GF-D8 (cell line): ENCODE data around the gene PTPN11.

Experiments used
- DNase-seq: peaks from one replicate; lab custom pipeline; 2025; lab: John Stamatoyannopoulos, UW

The PTPN11 gene

DNA sequence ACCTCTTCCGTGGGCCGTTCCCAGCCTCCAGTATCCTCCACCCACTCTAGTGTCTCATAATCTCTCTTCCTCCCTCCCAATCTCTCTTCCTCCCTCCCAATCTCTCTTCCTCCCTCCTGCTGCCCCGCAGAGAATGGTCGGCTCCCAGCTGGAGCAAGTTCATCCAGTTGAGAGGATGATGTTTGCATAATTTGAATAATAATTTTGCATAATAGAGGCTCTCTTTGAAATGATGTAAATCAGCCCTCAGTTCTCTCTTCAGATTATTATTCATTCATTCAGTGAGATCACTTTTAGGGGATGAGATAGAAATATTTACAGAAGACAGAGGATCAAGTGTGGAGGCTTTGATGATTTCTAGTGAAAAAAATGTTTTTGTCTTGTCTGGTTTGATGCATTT, 125.0 kb downstream of the PTPN11 start:
- DNase-seq = no peak

DNA sequence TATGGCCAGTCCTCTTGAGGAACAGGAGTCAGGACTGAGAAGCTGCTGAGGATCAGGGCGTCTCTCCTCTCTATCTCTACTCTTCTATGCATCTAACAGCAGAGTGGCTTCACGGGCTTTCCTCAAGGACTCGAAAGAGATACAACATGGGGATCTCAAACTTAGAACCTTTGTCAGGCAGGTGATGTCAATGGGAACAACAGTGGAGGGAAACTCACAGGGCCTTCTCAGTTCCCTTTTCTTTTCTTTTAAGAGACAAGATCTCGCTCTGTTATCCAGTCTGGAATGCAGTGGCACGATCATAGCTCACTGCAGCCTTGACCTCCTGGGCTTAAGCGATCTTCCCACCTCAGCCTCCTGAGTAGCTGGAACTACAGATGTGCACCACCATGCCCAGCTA, 127.6 kb downstream of the PTPN11 start:
- no peak for DNase-seq

DNA sequence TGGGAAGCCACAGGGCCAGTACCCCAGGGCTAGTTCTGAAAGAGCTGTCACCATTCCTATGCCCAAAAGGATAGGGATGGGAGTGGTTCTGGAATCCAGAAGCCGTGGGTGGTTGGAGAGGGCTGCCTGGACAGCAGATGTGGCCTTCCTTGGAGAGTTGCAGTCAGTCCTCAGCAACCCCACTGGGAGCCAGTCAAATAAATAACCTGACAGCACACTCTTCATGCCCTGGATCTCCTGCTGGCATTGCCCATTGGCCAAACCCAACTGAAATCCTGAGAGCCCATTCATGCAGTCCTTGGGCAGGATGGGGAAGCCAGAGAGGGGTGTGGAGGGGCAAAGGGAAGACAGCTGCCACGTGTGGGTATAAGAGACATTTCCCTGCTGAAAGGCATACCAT, 128.2 kb downstream of the PTPN11 start:
- DNase-seq = no peak

DNA sequence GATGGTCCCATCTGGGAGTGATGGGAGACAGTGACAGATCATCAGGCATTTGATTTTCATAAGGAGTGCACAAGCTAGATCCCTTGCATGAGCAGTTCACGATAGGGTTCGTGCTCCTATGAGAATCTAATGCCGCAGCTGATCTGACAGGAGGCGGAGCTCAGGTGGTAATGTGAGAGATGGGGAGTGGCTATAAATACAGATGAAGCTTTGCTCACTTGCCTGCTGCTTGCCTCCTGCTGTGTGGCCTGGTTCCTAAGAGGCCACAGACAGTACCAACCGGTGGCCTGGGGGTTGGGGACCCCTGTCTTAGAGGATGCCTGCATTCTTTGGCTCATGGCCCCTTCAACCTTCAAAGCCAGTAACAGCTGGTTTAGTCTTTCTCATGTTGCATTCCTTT, 130.3 kb downstream of the PTPN11 start:
- no peak for DNase-seq

DNA sequence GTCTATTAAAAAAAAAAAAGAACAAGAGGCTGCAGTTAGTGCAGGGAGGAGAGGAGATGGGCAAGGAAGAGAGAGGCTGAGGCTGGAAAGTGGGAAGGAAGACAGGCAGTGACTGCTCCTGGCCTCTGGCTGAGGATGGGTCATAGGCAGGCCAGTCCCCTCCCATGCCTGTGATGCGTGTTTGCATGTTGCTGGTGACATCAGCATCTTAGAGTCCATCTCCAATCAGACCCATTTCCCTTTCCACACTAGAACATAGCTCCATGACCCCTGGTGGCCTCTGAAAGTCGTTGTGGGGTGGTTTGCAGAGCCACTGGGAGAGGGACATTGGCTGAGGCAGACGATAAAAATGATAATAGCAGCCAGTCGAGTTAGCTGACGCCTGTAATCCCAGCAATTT, 132.9 kb downstream of the PTPN11 start:
- no peak for DNase-seq

DNA sequence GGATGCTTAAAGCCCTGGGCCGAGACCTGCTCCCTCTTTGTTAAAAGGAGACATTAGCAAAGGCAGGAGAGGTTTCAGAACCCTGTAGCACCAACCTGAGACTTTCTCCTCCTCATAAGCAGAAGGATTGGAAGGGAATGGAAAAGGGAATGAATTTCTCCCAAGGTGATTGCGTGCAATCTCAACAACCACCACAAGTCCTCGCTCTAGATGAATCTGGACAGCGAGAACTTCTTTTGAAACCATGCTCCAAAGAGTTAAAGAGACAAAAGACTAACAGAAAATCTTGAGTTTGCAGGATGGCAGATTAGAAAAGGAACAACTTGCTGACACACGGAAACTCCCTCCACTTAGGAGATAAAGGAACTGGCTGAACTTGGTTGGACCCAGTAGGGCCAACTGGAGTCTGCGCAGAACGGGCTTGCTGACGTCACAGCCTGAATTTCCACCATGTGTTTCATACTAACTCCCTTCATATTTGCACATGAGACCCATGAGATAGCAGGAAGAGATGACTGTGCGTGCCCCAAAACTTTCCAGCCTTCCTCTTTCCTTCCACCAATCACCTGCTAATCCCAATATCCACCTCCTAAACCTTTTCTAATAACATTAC, 137.0 kb downstream of the PTPN11 start:
- no peak for DNase-seq

DNA sequence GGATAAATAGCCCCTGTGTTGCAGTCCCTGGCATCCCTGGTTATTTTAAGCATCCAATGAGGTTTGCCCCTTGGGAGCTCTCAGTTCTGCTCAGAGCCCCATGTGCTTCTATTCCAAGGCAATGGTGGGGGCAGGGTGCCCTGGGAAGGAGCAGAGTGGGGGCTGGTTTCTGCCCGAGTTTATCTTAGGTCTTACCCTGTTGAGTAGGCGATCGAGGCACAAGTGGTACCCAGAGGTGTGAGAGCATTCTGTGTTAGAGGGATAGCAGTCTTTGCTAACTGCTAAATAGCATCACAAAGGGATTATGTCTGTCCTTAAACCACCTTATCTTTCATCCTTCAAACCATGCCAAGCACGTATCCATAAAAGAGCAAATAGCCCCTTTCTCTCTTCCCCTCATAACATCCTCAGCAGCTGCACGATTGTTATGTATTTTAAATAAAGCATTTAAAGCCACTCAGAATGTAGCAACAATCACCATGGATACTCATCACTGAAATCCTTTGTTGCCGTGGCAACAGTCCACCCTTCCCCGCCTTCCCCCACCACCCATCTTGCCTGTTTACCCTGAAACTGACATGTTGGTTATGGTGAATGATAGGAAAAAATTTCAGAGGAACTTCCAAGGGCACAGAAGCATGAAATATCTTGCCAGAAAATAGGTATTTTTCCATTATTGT, 139.3 kb downstream of the PTPN11 start:
- DNase-seq = no peak
